K562 (cell line): Measurements from ENCODE around the gene B3GAT3. TPM values are rescaled to one million over a fixed set of nuclear protein-coding genes. Genes with fewer than 3 reads are reported as not detected.

ENCODE experiments used
- ATAC-seq: fragments of 200-7000 bp; cut with Tn5 transposase; 3 replicates; pipeline ENCODE4 v1.9.1; 2020; ENCODE audit warnings: moderate library complexity
- BruUV-seq: library from RNA; stranded (reverse); fragments of 400-500 nt; replicated peaks from 2 replicates; lab custom pipeline; 2021; lab: Mats Ljungman, UMichigan
- CTCF ChIA-PET: fragments of 300-600 bp; formaldehyde crosslinking; extraction: SDS; loops from one replicate; lab custom pipeline; 2021; ENCODE audit warnings: low intra/inter-chr PET ratio; lab: Yijun Ruan, JAX
- POLR2A ChIA-PET: fragments of 300-600, 350-650 bp; sonication (Branson Sonifier 250); formaldehyde crosslinking; extraction: SDS; loops from one replicate; lab custom pipeline; 2021; ENCODE audit warnings: antibody characterized with exemption, inconsistent platforms; lab: Yijun Ruan, JAX
- DNase-seq, 4 experiments: peaks; one replicate each; pipeline versions ENCODE4 v3.0.0 to v3.0.0-alpha.2; 2011 to 2018; ENCODE audit warnings: low spot score in 3 of 4, mixed read lengths in 3 of 4; ENCODE audit errors: extremely low read depth in 1 of 4
- FAIRE-seq: peaks from 2 replicates; lab custom pipeline; 2011; peaks lifted over from hg19 to GRCh38; lab: Jason Lieb, UNC
- H2AFZ ChIP-seq: 2 replicates; pipeline ENCODE4 v1.6.0; 2011; ENCODE audit warnings: low read depth, low read length, control low read depth, inconsistent platforms
- H3K27ac ChIP-seq: fragments of 200-600 bp; 3 replicates; pipeline ENCODE4 v1.8.0; 2011; ENCODE audit warnings: low read depth, mild to moderate bottlenecking, control low read depth, inconsistent platforms, low read length, moderate library complexity, mixed read lengths; ENCODE audit errors: extremely low read depth
- H3K27me3 ChIP-seq, 2 experiments: fragments of 300-600 bp in 1 of 2; 2 replicates in 1 of 2; 3 replicates in 1 of 2; pipeline versions ENCODE4 v1.6.0 to v1.8.0; 2011; ENCODE audit warnings: inconsistent platforms in 2 of 2, low read length in 2 of 2, mild to moderate bottlenecking in 1 of 2, mixed read lengths in 1 of 2, moderate library complexity in 1 of 2; ENCODE audit not compliant: control insufficient read depth in 2 of 2, insufficient read depth in 2 of 2
- H3K36me3 ChIP-seq: fragments of 300-600 bp; 3 replicates; pipeline ENCODE4 v1.8.0; 2011; ENCODE audit warnings: mild to moderate bottlenecking, low read length, inconsistent platforms; ENCODE audit not compliant: control insufficient read depth, insufficient read depth
- H3K4me1 ChIP-seq, 2 experiments: fragments of 200-600 bp in 1 of 2; replicated peaks in 1 of 2; 2 replicates in 1 of 2; 3 replicates in 1 of 2; pipeline versions ENCODE4 v1.5.1 to v1.8.0; 2011; ENCODE audit warnings: inconsistent platforms in 2 of 2, low read length in 2 of 2, mild to moderate bottlenecking in 1 of 2, mixed read lengths in 1 of 2, moderate library complexity in 1 of 2; ENCODE audit not compliant: control insufficient read depth in 2 of 2, insufficient read depth in 2 of 2
- H3K4me2 ChIP-seq: 2 replicates; pipeline ENCODE4 v1.6.1; 2011; ENCODE audit warnings: low read length, control low read depth, inconsistent platforms, mixed read lengths; ENCODE audit not compliant: insufficient read depth
- H3K4me3 ChIP-seq: fragments of 200-600 bp; sonication (generic), shearing (Covaris generic); 2 replicates; pipeline ENCODE4 v1.5.1; 2016; ENCODE audit warnings: control low read depth, inconsistent platforms
- H3K79me2 ChIP-seq: fragments of 200-600 bp; 3 replicates; pipeline ENCODE4 v1.8.0; 2011; ENCODE audit warnings: low read length, inconsistent platforms; ENCODE audit not compliant: control insufficient read depth, insufficient read depth
- H3K9ac ChIP-seq, 2 experiments: 2 replicates each; pipeline versions ENCODE4 v1.6.0 to v1.6.1; 2011; ENCODE audit warnings: low read depth in 2 of 2, low read length in 2 of 2, control low read depth in 1 of 2, inconsistent platforms in 1 of 2, mild to moderate bottlenecking in 1 of 2, mixed read lengths in 1 of 2; ENCODE audit not compliant: insufficient read depth in 1 of 2
- H3K9me1 ChIP-seq: one replicate; pipeline ENCODE4 v1.6.0; 2011; ENCODE audit warnings: inconsistent platforms, mild to moderate bottlenecking, low read length, moderate library complexity; ENCODE audit not compliant: control insufficient read depth, insufficient read depth
- H3K9me3 ChIP-seq: replicated peaks from 2 replicates; pipeline ENCODE4 v1.5.1; 2011; ENCODE audit warnings: low read depth, low read length, inconsistent platforms; ENCODE audit not compliant: control insufficient read depth, insufficient read depth
- H4K20me1 ChIP-seq: replicated peaks from 2 replicates; pipeline ENCODE4 v1.6.1; 2011; ENCODE audit warnings: low read length, inconsistent platforms, mixed read lengths; ENCODE audit not compliant: control insufficient read depth, insufficient read depth
- CBX1 ChIP-seq: sonication (generic); IDR thresholded peaks from 2 replicates; pipeline ENCODE4 v1.6.1; 2016; ENCODE audit warnings: antibody characterized with exemption, low read depth, mild to moderate bottlenecking
- ELF1 ChIP-seq: fragments of 200-800 bp; sonication (Bioruptor generic); IDR thresholded peaks from 2 replicates; pipeline ENCODE4 v1.6.1; 2016; ENCODE audit warnings: missing genetic modification characterization, missing compliant biosample characterization
- ELF2 ChIP-seq: fragments of 250-450 bp; sonication (Bioruptor Pico); IDR thresholded peaks from 2 replicates; pipeline ENCODE4 v1.5.0; 2021; ENCODE audit warnings: mild to moderate bottlenecking
- ETV5 ChIP-seq: sonication (generic); formaldehyde crosslinking; IDR thresholded peaks from 2 replicates; pipeline ENCODE4 v1.4.0; 2020; ENCODE audit warnings: low read depth, mild to moderate bottlenecking, missing genetic modification reagents
- HDAC1 ChIP-seq, 2 experiments: fragments of 450-650 bp; IDR thresholded peaks; 2 replicates each; pipeline ENCODE4 v1.6.1; 2016 to 2017; ENCODE audit warnings: inconsistent platforms in 1 of 2, mild to moderate bottlenecking in 1 of 2, moderate library complexity in 1 of 2
- ILK ChIP-seq: fragments of 450-650 bp; IDR thresholded peaks from 2 replicates; pipeline ENCODE4 v1.6.1; 2016; ENCODE audit warnings: missing genetic modification characterization, low read depth, mild to moderate bottlenecking, missing compliant biosample characterization, moderate library complexity, borderline replicate concordance
- NR4A1 ChIP-seq, 2 experiments: fragments of 250-450 bp in 1 of 2; fragments of 450-650 bp in 1 of 2; sonication (Bioruptor Pico) in 1 of 2; IDR thresholded peaks; 2 replicates each; pipeline versions ENCODE4 v1.4.0 to v1.6.1; 2016 to 2020; ENCODE audit warnings: mild to moderate bottlenecking in 2 of 2, missing compliant biosample characterization in 1 of 2, missing genetic modification characterization in 1 of 2, moderate library complexity in 1 of 2
- PKNOX1 ChIP-seq: fragments of 450-650 bp; IDR thresholded peaks from 2 replicates; pipeline ENCODE4 v1.6.1; 2016
- POLR3A ChIP-seq: IDR thresholded peaks from 2 replicates; pipeline ENCODE4 v1.6.1; 2011; ENCODE audit warnings: borderline replicate concordance, mild to moderate bottlenecking, moderate library complexity; ENCODE audit not compliant: insufficient read length, insufficient read depth; ENCODE audit errors: extremely low read depth
- RBM17 ChIP-seq: fragments of 200-400 bp; formaldehyde crosslinking; IDR thresholded peaks from 2 replicates; pipeline ENCODE4 v1.6.1; 2017; ENCODE audit warnings: low read depth, mild to moderate bottlenecking, low read length, borderline replicate concordance
- SREBF1 ChIP-seq: fragments of 150-350 bp; IDR thresholded peaks from 2 replicates; pipeline ENCODE4 v1.6.1; 2014; ENCODE audit warnings: antibody characterized with exemption, low read depth, low read length, borderline replicate concordance
- TRIM24 ChIP-seq, 2 experiments: fragments of 450-650 bp; IDR thresholded peaks; 2 replicates each; pipeline ENCODE4 v1.6.1; 2016
- ZNF124 ChIP-seq: sonication (generic); formaldehyde crosslinking; IDR thresholded peaks from 2 replicates; pipeline ENCODE4 v1.8.1; 2022; ENCODE audit warnings: missing genetic modification reagents
- ZNF24 ChIP-seq: fragments of 450-650 bp; IDR thresholded peaks from 2 replicates; pipeline ENCODE4 v1.6.1; 2016
- ZNF707 ChIP-seq: fragments of 250-450 bp; sonication (Bioruptor Pico); conservative IDR thresholded peaks from 2 replicates; pipeline ENCODE4 v1.8.0; 2022; ENCODE audit warnings: inconsistent platforms, mild to moderate bottlenecking, moderate library complexity
- WGBS: fragments of 100-300 bp; shearing (Covaris generic); methylation state at CpG from one replicate; pipeline ENCODE4 v1.1.6; 2016; ENCODE audit warnings: low coverage, mixed read lengths; ENCODE audit not compliant: insufficient coverage; ENCODE audit errors: missing lambda C conversion rate; 5-methylcytosine and 5-hydroxymethylcytosine counted together
- in situ Hi-C: fragments of 300-500 bp; cut with MboI; formaldehyde crosslinking; loops from 4 replicates; pipeline ENCODE4 v1.15.0; 2018; ENCODE audit warnings: inconsistent platforms, mixed read lengths
- intact Hi-C: fragments of 100-400 bp; cut with micrococcal nuclease; formaldehyde crosslinking; loops from 2 replicates; pipeline ENCODE4 v1.14.2; 2022
- polyA plus RNA-seq, 8 experiments: library from polyadenylated mRNA; depleted of rRNA in 4 of 8; stranded (reverse) in 5 of 8; unstranded in 3 of 8; fragments of >200 nt; fragmentation: Nextera tagmentation in 2 of 8; fragmentation: Illumina TruSeq in 1 of 8; extraction: Ambion mirVana in 2 of 8; extraction: Trizol in 1 of 8; gene quantifications; 2 replicates each; pipeline versions ENCODE4 v1.2.1 to v1.2.3, GENCODE V29; 2011 to 2014; ENCODE audit warnings: inconsistent platforms in 1 of 8, missing spikeins in 1 of 8
- total RNA-seq, 7 experiments: library from RNA; depleted of rRNA in 6 of 7; stranded (reverse); fragments of >200 nt in 6 of 7; fragmentation: Illumina TruSeq in 2 of 7; extraction: Trizol in 2 of 7; gene quantifications; 2 replicates each; pipeline versions ENCODE4 v1.2.1 to v1.2.3, GENCODE V29; 2011 to 2021; ENCODE audit warnings: low replicate concordance in 1 of 7
- TF ChIP-seq, protein P1 (sequence below): sonication (generic); formaldehyde crosslinking; IDR thresholded peaks from 2 replicates; pipeline ENCODE4 v1.8.1; 2022; ENCODE audit warnings: missing genetic modification reagents
- TF ChIP-seq, protein P2 (sequence below): fragments of 450-650 bp; formaldehyde crosslinking; IDR thresholded peaks from 2 replicates; pipeline ENCODE4 v1.4.0; 2020; ENCODE audit warnings: mild to moderate bottlenecking, moderate library complexity

The B3GAT3 gene
- total and polyA plus RNA-seq, 9 of the 15 experiments (the other 6 are each of a cell fraction or from before 2014, with no cell fraction given), result 0.30 to 64.0 (median 21.4) TPM

DNA sequence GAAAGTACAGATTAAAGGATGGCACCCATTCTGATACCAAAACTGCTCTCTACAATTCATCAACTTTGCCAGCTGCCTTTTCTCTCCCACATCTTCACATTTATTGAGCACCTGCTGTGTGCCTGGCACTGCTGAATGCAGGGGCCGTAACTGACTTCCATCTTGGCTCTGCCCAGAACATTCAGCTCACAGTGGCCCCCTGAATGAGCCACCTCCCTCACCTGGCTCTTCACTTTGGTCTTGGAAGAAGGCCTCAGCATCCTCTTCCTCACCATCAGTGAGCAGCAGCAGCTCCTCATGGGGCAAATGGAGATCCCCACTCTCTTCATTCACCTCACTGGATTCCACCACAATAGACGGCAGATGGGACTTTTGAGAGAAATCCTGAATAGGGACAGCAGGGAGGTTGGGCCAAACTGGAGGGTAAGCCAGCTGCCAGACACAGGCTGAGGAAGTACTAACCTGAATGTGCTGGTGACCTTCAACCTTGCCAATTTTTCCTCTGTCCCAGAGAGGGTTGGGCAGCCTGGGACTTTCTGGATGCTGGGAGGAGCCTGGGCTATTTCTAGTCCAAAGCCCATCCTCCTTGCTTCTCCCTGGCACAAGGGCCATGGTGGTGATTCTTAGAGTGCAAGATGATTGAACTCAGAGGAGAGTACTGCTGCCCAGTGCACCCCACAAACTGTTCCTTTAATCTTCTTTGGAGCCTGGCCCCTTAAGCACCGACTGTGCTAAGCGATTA is 47.8 kb upstream of the B3GAT3 start:
- no TSS peak for BruUV-seq
- in situ Hi-C loops (no loop called here), intact Hi-C loops (loop anchor here (5.0 kb wide), 2 partner anchors 67 to 173 kb away; partner anchors contain the start of gene MTA2)
- Histone ChIP-seq H3K9me1 (no peaks in the 10 kb centered on the region), H3K9me3 (no peaks in the 10 kb centered on the region), H3K4me1 (peaks cover 33 to 61% of the 10 kb centered on the region in 2 experiments; a peak in 4 of 5 replicates), H3K27me3 (no peaks in the 10 kb centered on the region), H3K4me2 (peak overlapping the region; percentile 86), H3K4me3 (peak overlapping the region; percentile 91), H2AFZ (no peak overlapping the region), H3K79me2 (peaks cover 94% of the 10 kb centered on the region), H4K20me1 (peaks cover 7% of the 10 kb centered on the region; the same call in 1 of the 2 replicates), H3K9ac (peak overlapping the region; percentile 47 to 94; a peak in 3 of 4 replicates), H3K36me3 (peaks cover 55% of the 10 kb centered on the region), H3K27ac (peak overlapping the region; percentile 94)
- WGBS, result 26% methylated on average over 4 of the region's 4 CpGs
- FAIRE-seq (no peak), ATAC-seq (no peak), DNase-seq (peak in 2 of 4 experiments; percentile 5 to 43)
- ChIA-PET CTCF (no interaction called here), POLR2A (interaction anchor here (0.6 to 8.8 kb wide), 13 partner anchors 11 to 186 kb away, joined by 3 to 161 read pairs (median 5); partner anchors contain the start of genes GANAB, GNG3, HNRNPUL2 and INTS5)
- TF ChIP-seq ZNF707 (CRISPR knock-in tag), result no peak
- no peak for TF ChIP-seq RBM17
- no peak for TF ChIP-seq ETV5 (CRISPR knock-in tag)
- no peak for TF ChIP-seq POLR3A
- TF ChIP-seq, protein P1, sequence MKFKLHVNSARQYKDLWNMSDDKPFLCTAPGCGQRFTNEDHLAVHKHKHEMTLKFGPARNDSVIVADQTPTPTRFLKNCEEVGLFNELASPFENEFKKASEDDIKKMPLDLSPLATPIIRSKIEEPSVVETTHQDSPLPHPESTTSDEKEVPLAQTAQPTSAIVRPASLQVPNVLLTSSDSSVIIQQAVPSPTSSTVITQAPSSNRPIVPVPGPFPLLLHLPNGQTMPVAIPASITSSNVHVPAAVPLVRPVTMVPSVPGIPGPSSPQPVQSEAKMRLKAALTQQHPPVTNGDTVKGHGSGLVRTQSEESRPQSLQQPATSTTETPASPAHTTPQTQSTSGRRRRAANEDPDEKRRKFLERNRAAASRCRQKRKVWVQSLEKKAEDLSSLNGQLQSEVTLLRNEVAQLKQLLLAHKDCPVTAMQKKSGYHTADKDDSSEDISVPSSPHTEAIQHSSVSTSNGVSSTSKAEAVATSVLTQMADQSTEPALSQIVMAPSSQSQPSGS (CRISPR knock-in tag), result no peak
- no peak for TF ChIP-seq TRIM24 (IDR thresholded peaks at IDR 0.05)
- no peak for TF ChIP-seq ILK (tag)
- no peak for TF ChIP-seq HDAC1 (IDR thresholded peaks at IDR 0.05)
- no peak for TF ChIP-seq ZNF124
- no peak for TF ChIP-seq ELF2 (CRISPR knock-in tag)
- no peak for TF ChIP-seq CBX1
- TF ChIP-seq PKNOX1, result 0 out of 2 replicates have a peak, but pooled peaks have one; percentile 2
- TF ChIP-seq, protein P2, sequence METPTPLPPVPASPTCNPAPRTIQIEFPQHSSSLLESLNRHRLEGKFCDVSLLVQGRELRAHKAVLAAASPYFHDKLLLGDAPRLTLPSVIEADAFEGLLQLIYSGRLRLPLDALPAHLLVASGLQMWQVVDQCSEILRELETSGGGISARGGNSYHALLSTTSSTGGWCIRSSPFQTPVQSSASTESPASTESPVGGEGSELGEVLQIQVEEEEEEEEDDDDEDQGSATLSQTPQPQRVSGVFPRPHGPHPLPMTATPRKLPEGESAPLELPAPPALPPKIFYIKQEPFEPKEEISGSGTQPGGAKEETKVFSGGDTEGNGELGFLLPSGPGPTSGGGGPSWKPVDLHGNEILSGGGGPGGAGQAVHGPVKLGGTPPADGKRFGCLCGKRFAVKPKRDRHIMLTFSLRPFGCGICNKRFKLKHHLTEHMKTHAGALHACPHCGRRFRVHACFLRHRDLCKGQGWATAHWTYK (CRISPR knock-in tag), result no peak
- no peak for TF ChIP-seq ELF1 (tag)
- TF ChIP-seq NR4A1 (CRISPR knock-in tag; IDR thresholded peaks at IDR 0.05), result no peak
- peak; percentile 54; the same call in 1 of the 2 replicates for TF ChIP-seq NR4A1 (tag; IDR thresholded peaks at IDR 0.05)
- no peak for TF ChIP-seq ZNF24
- no peak for TF ChIP-seq SREBF1
